Amniotic epithelial cell (primary cell): ENCODE results near the gene TSPAN5.
"Not testable (repeated sequence)": the region's sequence is repeated elsewhere in the genome, so short reads cannot be mapped to it uniquely, and the experiment has no call there.

Experiments
- DNase-seq: peaks from one replicate; pipeline ENCODE4 v3.0.0-alpha.2; 2010; ENCODE audit warnings: low read depth

Gene TSPAN5

GRCh38 chr4:98496152-98496845 lies 162.1 kb downstream of the TSPAN5 start:
- DNase-seq, result no peak

- no peak for DNase-seq
These were observed 165.1 kb downstream of the TSPAN5 start for GRCh38 chr4:98493296-98493695.

- DNase-seq, result peak; percentile 78
These were observed 166.4 kb downstream of the TSPAN5 start for GRCh38 chr4:98491899-98492559.

GRCh38 chr4:98490251-98490650 lies 168.2 kb downstream of the TSPAN5 start:
- DNase-seq, result no peak

GRCh38 chr4:98485816-98486345 lies 172.5 kb downstream of the TSPAN5 start:
- DNase-seq, result no peak

GRCh38 chr4:98484031-98484430 lies 174.4 kb downstream of the TSPAN5 start:
- no peak for DNase-seq

- DNase-seq, result peak; percentile 55
These were observed 175.3 kb downstream of the TSPAN5 start for GRCh38 chr4:98482847-98483806.

GRCh38 chr4:98482503-98482846 lies 175.9 kb downstream of the TSPAN5 start:
- no peak for DNase-seq

- DNase-seq, result no peak
These were observed 177.2 kb downstream of the TSPAN5 start for GRCh38 chr4:98481167-98481566.

- no peak for DNase-seq
These were observed 177.9 kb downstream of the TSPAN5 start for GRCh38 chr4:98480535-98480934.

GRCh38 chr4:98479590-98479989 lies 178.8 kb downstream of the TSPAN5 start:
- not testable (repeated sequence) for DNase-seq

- no peak for DNase-seq
These were observed 181.5 kb downstream of the TSPAN5 start for GRCh38 chr4:98476891-98477290.

GRCh38 chr4:98474408-98474844 lies 184.0 kb downstream of the TSPAN5 start:
- DNase-seq, result peak; percentile 89

GRCh38 chr4:98473046-98473445 lies 185.4 kb downstream of the TSPAN5 start:
- DNase-seq, result no peak

GRCh38 chr4:98470831-98471230 lies 187.6 kb downstream of the TSPAN5 start:
- DNase-seq, result peak; percentile 89

- peak; percentile 30 for DNase-seq
These were observed 188.0 kb downstream of the TSPAN5 start for GRCh38 chr4:98470366-98470765.

GRCh38 chr4:98469771-98470170 lies 188.6 kb downstream of the TSPAN5 start:
- DNase-seq, result peak; percentile 37

GRCh38 chr4:98468709-98469108 lies 189.7 kb downstream of the TSPAN5 start:
- DNase-seq, result peak; percentile 42

GRCh38 chr4:98467627-98468072 lies 190.8 kb downstream of the TSPAN5 start:
- DNase-seq, result peak; percentile 98

GRCh38 chr4:98466868-98467599 lies 191.4 kb downstream of the TSPAN5 start:
- peak; percentile 39 for DNase-seq

GRCh38 chr4:98462487-98462886 lies 195.9 kb downstream of the TSPAN5 start:
- DNase-seq, result no peak
